ENCODE results near the gene CHURC1.

Gene CHURC1

GRCh38 chr14:64928239-64929013 lies 14.2 kb downstream of the CHURC1 start:
- no peak overlapping the region for H3K4me3 ChIP-seq (ENCODE audit: low read length)
- TF ChIP-seq, protein P1, sequence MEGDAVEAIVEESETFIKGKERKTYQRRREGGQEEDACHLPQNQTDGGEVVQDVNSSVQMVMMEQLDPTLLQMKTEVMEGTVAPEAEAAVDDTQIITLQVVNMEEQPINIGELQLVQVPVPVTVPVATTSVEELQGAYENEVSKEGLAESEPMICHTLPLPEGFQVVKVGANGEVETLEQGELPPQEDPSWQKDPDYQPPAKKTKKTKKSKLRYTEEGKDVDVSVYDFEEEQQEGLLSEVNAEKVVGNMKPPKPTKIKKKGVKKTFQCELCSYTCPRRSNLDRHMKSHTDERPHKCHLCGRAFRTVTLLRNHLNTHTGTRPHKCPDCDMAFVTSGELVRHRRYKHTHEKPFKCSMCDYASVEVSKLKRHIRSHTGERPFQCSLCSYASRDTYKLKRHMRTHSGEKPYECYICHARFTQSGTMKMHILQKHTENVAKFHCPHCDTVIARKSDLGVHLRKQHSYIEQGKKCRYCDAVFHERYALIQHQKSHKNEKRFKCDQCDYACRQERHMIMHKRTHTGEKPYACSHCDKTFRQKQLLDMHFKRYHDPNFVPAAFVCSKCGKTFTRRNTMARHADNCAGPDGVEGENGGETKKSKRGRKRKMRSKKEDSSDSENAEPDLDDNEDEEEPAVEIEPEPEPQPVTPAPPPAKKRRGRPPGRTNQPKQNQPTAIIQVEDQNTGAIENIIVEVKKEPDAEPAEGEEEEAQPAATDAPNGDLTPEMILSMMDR (IDR thresholded peaks at IDR 0.05; ENCODE audit: insufficient read depth, low read depth, low read length, missing control alignments): no peak
- DNase-seq (ENCODE audit: low read depth): no peak

DNA sequence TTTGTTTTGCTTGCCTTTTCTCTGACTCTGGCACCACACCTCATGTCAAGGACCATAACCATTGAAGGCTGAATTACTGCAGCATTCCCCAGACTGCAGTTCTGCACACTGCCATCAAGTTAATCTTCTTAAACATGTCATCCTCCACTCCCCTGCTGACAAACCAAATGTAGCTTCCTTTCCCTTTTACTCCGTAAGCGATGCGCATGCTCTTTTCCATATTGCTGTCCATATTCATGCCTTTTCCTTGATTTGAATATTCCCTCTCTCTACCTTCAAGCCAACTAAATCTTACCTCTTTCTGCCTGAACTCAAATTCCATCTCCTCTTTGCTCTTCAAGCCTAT lies 14.7 kb downstream of the CHURC1 start:
- TF ChIP-seq, protein P1 (IDR thresholded peaks at IDR 0.05; ENCODE audit: insufficient read depth, low read depth, low read length, missing control alignments): no peak
- no peak for DNase-seq (ENCODE audit: low read depth)
- H3K4me3 ChIP-seq (ENCODE audit: low read length): no peak overlapping the region

- no peak overlapping the region for H3K4me3 ChIP-seq (ENCODE audit: low read length)
- no peak for DNase-seq (ENCODE audit: low read depth)
- TF ChIP-seq, protein P1 (IDR thresholded peaks at IDR 0.05; ENCODE audit: insufficient read depth, low read depth, low read length, missing control alignments): no peak
These were observed 16.0 kb downstream of the CHURC1 start for GRCh38 chr14:64930085-64930843.

- no peak overlapping the region for H3K4me3 ChIP-seq (ENCODE audit: low read length)
- DNase-seq (ENCODE audit: low read depth): no peak
- TF ChIP-seq, protein P1 (IDR thresholded peaks at IDR 0.05; ENCODE audit: insufficient read depth, low read depth, low read length, missing control alignments): no peak
These were observed 16.9 kb downstream of the CHURC1 start for GRCh38 chr14:64931123-64931522.

DNA sequence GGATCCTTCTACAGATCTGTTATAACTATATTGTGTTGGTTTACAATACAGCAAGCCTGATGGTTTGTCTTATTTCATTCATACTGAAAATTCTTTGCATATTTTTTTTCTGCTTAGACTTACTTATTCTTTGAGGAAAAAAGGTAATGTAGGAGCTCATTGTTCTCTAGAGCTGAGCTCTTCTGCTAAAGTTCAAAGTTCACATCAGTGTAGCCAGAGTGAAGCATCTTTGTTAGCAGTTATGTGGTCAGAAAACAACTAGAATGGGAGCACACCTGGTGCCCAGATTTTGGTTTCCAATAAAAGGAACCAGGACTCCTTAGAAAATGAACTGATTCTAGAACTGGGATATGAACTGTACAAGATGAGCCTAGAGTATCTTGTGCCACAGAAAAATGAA lies 18.0 kb downstream of the CHURC1 start:
- no peak for DNase-seq (ENCODE audit: low read depth)
- TF ChIP-seq, protein P1 (IDR thresholded peaks at IDR 0.05; ENCODE audit: insufficient read depth, low read depth, low read length, missing control alignments): no peak
- H3K4me3 ChIP-seq (ENCODE audit: low read length): no peak overlapping the region

DNA sequence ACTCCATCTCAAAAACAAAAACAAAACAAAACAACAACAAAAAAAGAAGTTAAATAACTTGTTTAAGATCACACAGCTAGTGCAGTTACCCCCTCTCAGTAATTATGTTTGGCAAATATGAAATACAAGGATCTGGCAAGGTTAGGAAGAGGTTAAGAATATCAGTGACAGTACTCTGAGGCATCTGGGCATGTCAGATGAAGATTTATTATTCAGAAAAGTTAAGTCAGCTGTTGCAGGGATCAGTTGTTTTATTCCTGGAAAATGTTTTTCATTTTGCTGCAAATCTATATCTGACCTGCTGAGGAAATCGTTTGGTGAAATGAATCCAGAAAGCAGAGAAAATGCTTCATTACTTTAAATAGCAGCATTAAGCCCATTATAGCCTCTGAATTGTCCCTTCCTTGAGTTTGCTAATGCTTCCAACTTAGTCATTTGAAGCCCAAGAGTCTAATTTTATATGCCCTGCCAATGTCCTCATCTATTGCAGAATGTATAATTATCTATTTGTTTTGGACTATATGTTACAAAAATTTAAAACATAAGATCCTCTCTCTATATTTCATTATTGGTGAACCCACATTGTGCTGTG lies 20.2 kb downstream of the CHURC1 start:
- TF ChIP-seq, protein P1 (IDR thresholded peaks at IDR 0.05; ENCODE audit: insufficient read depth, low read depth, low read length, missing control alignments): no peak
- DNase-seq (ENCODE audit: low read depth): no peak
- no peak overlapping the region for H3K4me3 ChIP-seq (ENCODE audit: low read length)
